Pancreas (tissue), 10 donors: ENCODE measurements around the gene FCGBP. TPM values are rescaled to one million over a fixed set of nuclear protein-coding genes. Genes with fewer than 3 reads are reported as not detected.

Source experiments
- ATAC-seq, 4 donors: fragments of 200-7000 bp; cut with Tn5 transposase; one replicate each; pipeline versions ENCODE4 v1.8.0 to v1.9.1; 2020; ENCODE audit warnings: mild to moderate bottlenecking in 4 of 4, moderate library complexity in 4 of 4
- DNase-seq, 6 donors: peaks; one replicate each; pipeline ENCODE4 v3.0.0-alpha.2; 2020
- FAIRE-seq: peaks from 2 replicates; lab custom pipeline; 2012; peaks lifted over from hg19 to GRCh38; lab: Jason Lieb, UNC
- H3K27ac ChIP-seq, 4 donors: fragments of 200-600 bp; sonication (generic); 1 replicate in 3 of 4; 2 replicates in 1 of 4; pipeline versions ENCODE4 v1.5.0 to v1.8.0; 2020
- H3K27me3 ChIP-seq, 4 donors: fragments of 200-600 bp; one replicate each; pipeline ENCODE4 v1.8.0; 2021
- H3K36me3 ChIP-seq, 3 donors: fragments of 200-600 bp; sonication (generic) in 1 of 3; one replicate each; pipeline versions ENCODE4 v1.5.0 to v1.8.0; 2020 to 2021
- H3K4me1 ChIP-seq, 3 donors: fragments of 200-600 bp; one replicate each; pipeline ENCODE4 v1.8.0; 2021
- H3K4me3 ChIP-seq, 4 donors: fragments of 200-600 bp; sonication (generic) in 2 of 4; one replicate each; pipeline versions ENCODE4 v1.5.0 to v1.8.0; 2020 to 2021
- H3K9me3 ChIP-seq, 4 donors: fragments of 200-600 bp; one replicate each; pipeline ENCODE4 v1.8.0; 2021
- WGBS, 2 donors: extraction: QIAGEN DNeasy Blood & Tissue Kit; methylation state at CpG; one replicate each; pipeline ENCODE4 v1.1.7; 2013; 5-methylcytosine and 5-hydroxymethylcytosine counted together
- intact Hi-C, 3 donors: fragments of 100-400 bp; cut with DNase I; formaldehyde crosslinking; loops; one replicate each; pipeline versions ENCODE4 v1.11.1 to v1.14.2; 2022
- polyA plus RNA-seq, 2 donors: library from polyadenylated mRNA; stranded (reverse); fragments of 200-250 nt; gene quantifications; one replicate each; pipeline ENCODE4 v1.2.3, GENCODE V29; 2013
- total RNA-seq, 6 donors: library from RNA; stranded (reverse); fragmentation: NEBNext Ultra II Directional in 4 of 6; extraction: Animal tissue kit (Norgen Biotek cat#: 25700) in 4 of 6; gene quantifications; one replicate each; pipeline versions ENCODE4 v1.2.1 to v1.2.4, GENCODE V29; 2021 to 2023
- TF ChIP-seq, protein P1 (sequence below), 4 donors: fragments of 200-600 bp; sonication (generic) in 3 of 4; IDR thresholded peaks; one replicate each; pipeline versions ENCODE4 v1.5.0 to v1.8.0; 2021; ENCODE audit warnings: antibody characterized with exemption in 4 of 4
- donor health status: healthy with polysubstance abuse.
- donor health status: DM: no; HTN: no; CAD: no; lungs with moderate emphysema.
- donor health status: DM: no; HTN: no; CAD: no.
- donor health status: control.
- donor health status: control.
- donor health status: Bipolar disorder and iron deficiency.
- donor health status: DM: yes; HTN: yes; CAD: no.
- donor health status: DM: no; HTN: no; CAD: no.
- donor health status: DM: no; HTN: no; CAD: no.
- donor health status: DM: yes; HTN: yes; CAD: no.

Gene FCGBP
- total and polyA plus RNA-seq, 8 donors = 1.4 to 118 (median 23.6) TPM

DNA sequence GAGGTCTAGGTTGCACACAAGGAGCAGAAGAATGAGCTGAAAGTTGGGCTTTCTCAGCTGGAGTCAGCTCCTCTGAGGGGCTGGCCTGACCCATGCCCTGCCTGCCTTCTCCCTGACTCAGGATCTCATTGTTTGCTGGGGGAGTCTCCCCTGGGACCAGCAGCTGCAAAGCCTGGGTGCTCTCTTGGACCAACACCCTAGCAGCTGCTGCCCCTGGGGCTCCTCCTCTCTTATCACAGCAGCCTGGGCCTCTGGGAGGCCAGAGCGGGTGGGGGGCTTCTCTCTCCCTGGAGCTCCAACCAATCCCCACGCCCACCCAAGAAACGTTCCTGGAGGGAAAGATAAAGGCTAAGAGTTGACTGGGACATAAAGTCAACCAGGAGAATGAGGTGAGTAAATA is 1.6 kb upstream of the FCGBP start:
- Histone ChIP-seq H3K9me3 (no peaks in the 10 kb centered on the region), H3K27ac (no peak overlapping the region), H3K4me1 (peaks cover 0 to 3% (median 0%) of the 10 kb centered on the region in 3 donors), H3K4me3 (no peak overlapping the region), H3K36me3 (no peaks in the 10 kb centered on the region), H3K27me3 (no peaks in the 10 kb centered on the region)
- FAIRE-seq = no peak
- 14 to 26% methylated on average over 3 of the region's 3 CpGs for WGBS, 2 donors
- intact Hi-C loops = no loop called here
- DNase-seq = no peak
- peak in 1 of 4 donors; percentile 11 for ATAC-seq
- TF ChIP-seq, protein P1, sequence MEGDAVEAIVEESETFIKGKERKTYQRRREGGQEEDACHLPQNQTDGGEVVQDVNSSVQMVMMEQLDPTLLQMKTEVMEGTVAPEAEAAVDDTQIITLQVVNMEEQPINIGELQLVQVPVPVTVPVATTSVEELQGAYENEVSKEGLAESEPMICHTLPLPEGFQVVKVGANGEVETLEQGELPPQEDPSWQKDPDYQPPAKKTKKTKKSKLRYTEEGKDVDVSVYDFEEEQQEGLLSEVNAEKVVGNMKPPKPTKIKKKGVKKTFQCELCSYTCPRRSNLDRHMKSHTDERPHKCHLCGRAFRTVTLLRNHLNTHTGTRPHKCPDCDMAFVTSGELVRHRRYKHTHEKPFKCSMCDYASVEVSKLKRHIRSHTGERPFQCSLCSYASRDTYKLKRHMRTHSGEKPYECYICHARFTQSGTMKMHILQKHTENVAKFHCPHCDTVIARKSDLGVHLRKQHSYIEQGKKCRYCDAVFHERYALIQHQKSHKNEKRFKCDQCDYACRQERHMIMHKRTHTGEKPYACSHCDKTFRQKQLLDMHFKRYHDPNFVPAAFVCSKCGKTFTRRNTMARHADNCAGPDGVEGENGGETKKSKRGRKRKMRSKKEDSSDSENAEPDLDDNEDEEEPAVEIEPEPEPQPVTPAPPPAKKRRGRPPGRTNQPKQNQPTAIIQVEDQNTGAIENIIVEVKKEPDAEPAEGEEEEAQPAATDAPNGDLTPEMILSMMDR (IDR thresholded peaks at IDR 0.05) = no peak

DNA sequence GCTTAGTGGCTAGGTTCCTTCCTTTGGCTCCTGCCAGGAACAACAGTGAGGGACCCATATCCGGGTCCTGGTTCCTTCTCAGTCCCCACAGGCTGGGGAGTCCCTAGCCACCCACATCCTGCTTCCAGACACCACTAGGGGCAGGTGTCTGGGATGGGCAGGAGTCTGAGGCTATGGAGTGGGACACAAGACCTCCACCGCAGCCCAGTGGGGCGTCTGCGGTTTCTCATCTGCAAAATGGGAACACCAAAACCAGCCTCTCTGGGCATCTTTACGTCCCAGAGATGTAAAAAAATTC is 879 bp upstream of the FCGBP start:
- H3K27me3 ChIP-seq = no peaks in the 10 kb centered on the region
- H3K36me3 ChIP-seq = no peaks in the 10 kb centered on the region
- H3K9me3 ChIP-seq = no peaks in the 10 kb centered on the region
- no peak for FAIRE-seq
- no peak overlapping the region for H3K27ac ChIP-seq
- H3K4me1 ChIP-seq = peaks cover 0 to 3% (median 0%) of the 10 kb centered on the region in 3 donors
- DNase-seq = no peak
- no peak overlapping the region for H3K4me3 ChIP-seq
- intact Hi-C loops = no loop called here
- TF ChIP-seq, protein P1 (IDR thresholded peaks at IDR 0.05) = no peak
- ATAC-seq = no peak
- 85 to 94% methylated on average over 5 of the region's 5 CpGs for WGBS, 2 donors

DNA sequence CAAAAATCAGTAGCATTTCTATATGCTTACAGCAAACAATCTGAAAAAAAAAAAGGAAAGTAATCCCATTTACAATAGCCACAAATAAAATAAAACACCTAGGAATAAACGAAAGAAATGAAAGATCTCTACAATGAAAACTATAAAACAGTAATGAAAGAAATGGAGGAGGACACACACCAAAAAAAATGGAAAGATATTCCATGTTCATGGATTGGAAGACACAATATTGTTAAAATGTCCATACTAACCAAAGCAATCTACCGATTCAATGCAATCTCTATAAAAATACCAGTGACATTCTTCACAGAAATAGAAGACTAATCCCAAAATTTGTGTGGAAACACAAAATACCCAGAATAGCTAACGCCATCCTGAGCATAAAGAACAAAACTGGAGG is 4.7 kb downstream of the FCGBP start:
- TF ChIP-seq, protein P1 (IDR thresholded peaks at IDR 0.05) = no peak
- WGBS, 2 donors = 82 to 96% methylated on average over 3 of the region's 3 CpGs
- no peaks in the 10 kb centered on the region for H3K36me3 ChIP-seq
- ATAC-seq = no peak
- FAIRE-seq = no peak
- no peak for DNase-seq
- no peaks in the 10 kb centered on the region for H3K27me3 ChIP-seq
- intact Hi-C loops = no loop called here
- no peaks in the 10 kb centered on the region for H3K9me3 ChIP-seq
- no peak overlapping the region for H3K27ac ChIP-seq
- no peaks in the 10 kb centered on the region for H3K4me1 ChIP-seq
- H3K4me3 ChIP-seq = no peak overlapping the region

DNA sequence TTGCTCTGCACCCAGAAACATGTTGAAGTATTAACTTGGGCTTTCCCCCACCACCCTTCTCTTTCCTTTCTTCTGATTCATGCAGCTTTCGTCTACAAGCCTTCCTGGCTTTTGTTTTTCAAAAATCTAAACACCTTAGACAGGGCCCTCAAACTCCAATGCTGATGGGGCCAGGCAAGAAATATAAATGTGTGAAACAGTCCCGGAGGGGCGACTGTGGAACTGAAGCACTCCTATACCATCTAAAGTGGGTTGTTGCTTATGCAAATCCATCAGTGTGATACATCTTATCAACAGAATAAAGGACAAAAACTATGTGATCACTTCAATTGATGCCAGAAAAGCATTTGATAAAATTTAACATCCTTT is 6.1 kb downstream of the FCGBP start:
- intact Hi-C loops = no loop called here
- no peak for DNase-seq

DNA sequence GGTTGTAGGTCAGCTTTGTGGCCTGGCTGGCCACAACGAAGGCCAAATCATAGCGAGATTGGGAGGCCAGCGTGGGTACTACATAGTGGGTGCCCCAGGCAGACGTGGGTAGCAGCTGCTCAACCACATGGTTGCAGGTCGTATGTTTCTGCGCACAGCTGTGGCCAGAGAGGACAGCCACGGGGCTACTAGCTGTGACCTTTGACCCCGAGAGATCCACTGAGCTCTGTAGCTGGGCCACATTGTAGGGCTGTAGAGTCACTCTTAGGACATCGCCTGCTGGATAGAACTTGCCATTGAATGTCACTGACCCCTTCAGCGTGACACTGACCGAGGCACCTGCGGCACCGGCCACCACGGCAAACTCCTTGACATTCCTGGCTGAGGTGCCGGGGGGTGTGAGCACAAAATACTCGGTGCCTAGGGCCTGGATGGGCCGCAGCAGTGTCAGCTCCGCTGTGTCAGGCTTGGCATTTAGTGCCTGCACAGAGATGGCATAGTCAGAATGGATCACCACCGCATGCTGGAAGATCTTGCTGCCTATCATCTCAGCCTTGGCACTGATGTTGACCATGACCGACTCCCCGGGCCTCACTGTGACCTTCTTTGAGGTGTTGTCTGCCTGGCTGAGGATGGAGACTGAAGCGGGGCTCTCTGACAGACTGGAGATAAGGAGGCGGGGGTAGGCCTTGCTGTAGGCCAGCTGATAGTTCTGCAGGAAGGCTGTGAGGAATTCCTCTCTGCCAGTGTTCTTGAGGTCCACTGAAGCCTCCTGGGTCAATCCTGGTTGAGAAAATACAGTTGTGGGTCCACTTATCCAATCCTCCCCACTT is 6.7 kb downstream of the FCGBP start:
- H3K4me3 ChIP-seq = no peak overlapping the region
- ATAC-seq = no peak
- TF ChIP-seq, protein P1 (IDR thresholded peaks at IDR 0.05) = no peak
- no peaks in the 10 kb centered on the region for H3K27me3 ChIP-seq
- no peaks in the 10 kb centered on the region for H3K4me1 ChIP-seq
- no peak overlapping the region for H3K27ac ChIP-seq
- WGBS, 2 donors = 87 to 92% methylated on average over 23 of the region's 23 CpGs
- DNase-seq = no peak
- H3K36me3 ChIP-seq = no peaks in the 10 kb centered on the region
- intact Hi-C loops = no loop called here
- H3K9me3 ChIP-seq = no peaks in the 10 kb centered on the region
- FAIRE-seq = no peak

More for the DNA sequence above, 6.1 kb downstream of the FCGBP start:
- Histone ChIP-seq H3K4me1 (no peaks in the 10 kb centered on the region), H3K36me3 (no peaks in the 10 kb centered on the region), H3K27me3 (no peaks in the 10 kb centered on the region), H3K9me3 (no peaks in the 10 kb centered on the region), H3K27ac (no peak overlapping the region), H3K4me3 (no peak overlapping the region)
- TF ChIP-seq, protein P1 (IDR thresholded peaks at IDR 0.05) = no peak
- no peak for FAIRE-seq
- ATAC-seq = no peak
- 88 to 94% methylated on average over 3 of the region's 3 CpGs for WGBS, 2 donors
